AG04450 (cell line): ENCODE data around the gene PBX2. TPM values are rescaled to one million over a fixed set of nuclear protein-coding genes. Genes with fewer than 3 reads are reported as not detected.

Source experiments
- CTCF ChIA-PET: fragments of 300-600, 350-600 bp; formaldehyde crosslinking; extraction: SDS; loops from one replicate; lab custom pipeline; 2022; ENCODE audit warnings: antibody characterized with exemption, inconsistent platforms; lab: Charles Lee
- POLR2A ChIA-PET: fragments of 350-600 bp; formaldehyde crosslinking; extraction: SDS; loops from one replicate; lab custom pipeline; 2021; ENCODE audit warnings: antibody characterized with exemption, inconsistent platforms; lab: Yijun Ruan, JAX
- DNase-seq: peaks from one replicate; pipeline ENCODE4 v3.0.0-alpha.2; 2011; ENCODE audit warnings: low read depth, low spot score
- H3K27ac ChIP-seq: one replicate; pipeline ENCODE4 v1.5.1; 2012; ENCODE audit warnings: low read depth, low read length, control low read depth
- H3K27me3 ChIP-seq: one replicate; pipeline ENCODE4 v1.6.0; 2012; ENCODE audit warnings: low read length; ENCODE audit not compliant: control insufficient read depth, insufficient read depth
- H3K4me3 ChIP-seq: 2 replicates; pipeline ENCODE4 v1.5.1; 2011; ENCODE audit warnings: mild to moderate bottlenecking, low read depth, low read length, control low read depth
- H3K9me3 ChIP-seq: 2 replicates; pipeline ENCODE4 v1.5.1; 2012; ENCODE audit warnings: low read length; ENCODE audit not compliant: control insufficient read depth, insufficient read depth
- CTCF ChIP-seq: IDR thresholded peaks from 2 replicates; pipeline ENCODE4 v1.5.1; 2011; ENCODE audit warnings: low read depth, low read length, control low read depth, inconsistent platforms
- polyA plus RNA-seq: library from polyadenylated mRNA; depleted of rRNA; stranded (reverse); fragments of >200 nt; gene quantifications from 2 replicates; pipeline ENCODE4 v1.2.3, GENCODE V29; 2011

Gene PBX2
- polyA plus RNA-seq, 1 experiment = 56.5 TPM

- TF ChIP-seq CTCF = no peak
- POLR2A ChIA-PET = no interaction called here
- CTCF ChIA-PET = no interaction called here
These were observed 23.5 kb downstream of the PBX2 start for GRCh38 chr6:32166411-32167061.

GRCh38 chr6:32164295-32164694 lies 25.7 kb downstream of the PBX2 start, which contains the start of gene EGFL8:
Gene EGFL8 (plus strand): TSS chr6:32164595. CDS start chr6:32166166, 1,571 bp downstream.
- DNase-seq = no peak
- TF ChIP-seq CTCF = no peak
- ChIA-PET POLR2A (no interaction called here), CTCF (interaction anchor here (1.5 kb wide), 1 partner anchor 31 kb away, joined by 4 read pairs; no protein-coding TSS in a partner anchor)
- Histone ChIP-seq H3K4me3 (no peak within 1 kb of the TSS), H3K27me3 (no peaks in the 10 kb centered on the region), H3K27ac (no peak within 1 kb of the TSS), H3K9me3 (no peaks in the 10 kb centered on the region)

More at GRCh38 chr6:32166411-32167061, 23.5 kb downstream of the PBX2 start:
- no peak overlapping the region for H3K27ac ChIP-seq
- no peaks in the 10 kb centered on the region for H3K9me3 ChIP-seq
- DNase-seq = no peak
- no peaks in the 10 kb centered on the region for H3K27me3 ChIP-seq
- H3K4me3 ChIP-seq = no peak overlapping the region

GRCh38 chr6:32163559-32164258 lies 26.3 kb downstream of the PBX2 start:
- ChIA-PET CTCF (interaction anchor here (1.5 kb wide), 1 partner anchor 32 kb away, joined by 4 read pairs; no protein-coding TSS in a partner anchor), POLR2A (no interaction called here)
- no peak for TF ChIP-seq CTCF
- Histone ChIP-seq H3K27me3 (no peaks in the 10 kb centered on the region), H3K4me3 (no peak overlapping the region), H3K9me3 (no peaks in the 10 kb centered on the region), H3K27ac (no peak overlapping the region)
- DNase-seq = no peak

- POLR2A ChIA-PET = no interaction called here
- H3K4me3 ChIP-seq = no peak overlapping the region
- no peak for TF ChIP-seq CTCF
- no peak overlapping the region for H3K27ac ChIP-seq
- CTCF ChIA-PET = interaction anchor here (0.7 to 3.2 kb wide), 3 partner anchors 37 to 110 kb away, joined by 3 to 10 read pairs (median 3); no protein-coding TSS in a partner anchor
- no peaks in the 10 kb centered on the region; the same call in 1 of the 2 replicates for H3K9me3 ChIP-seq
- DNase-seq = no peak
- H3K27me3 ChIP-seq = no peaks in the 10 kb centered on the region
These were observed 31.9 kb downstream of the PBX2 start for GRCh38 chr6:32158052-32158451.

- ChIA-PET CTCF (interaction anchor here (3.2 kb wide), 1 partner anchor 38 kb away, joined by 10 read pairs; no protein-coding TSS in a partner anchor), POLR2A (no interaction called here)
- TF ChIP-seq CTCF = no peak
- Histone ChIP-seq H3K27me3 (no peaks in the 10 kb centered on the region), H3K27ac (no peak overlapping the region), H3K4me3 (no peak overlapping the region), H3K9me3 (no peaks in the 10 kb centered on the region; the same call in 1 of the 2 replicates)
- DNase-seq = no peak
These were observed 33.1 kb downstream of the PBX2 start for GRCh38 chr6:32156891-32157290.
